ENCODE measurements around the gene CNTROB. TPM values are rescaled to one million over a fixed set of nuclear protein-coding genes. Genes with fewer than 3 reads are reported as not detected.
"Not testable (repeated sequence)": the region's sequence is repeated elsewhere in the genome, so short reads cannot be mapped to it uniquely, and the experiment has no call there.

CNTROB gene
- total RNA-seq, 1 experiment from 2014 or later, result 27.5 TPM

DNA sequence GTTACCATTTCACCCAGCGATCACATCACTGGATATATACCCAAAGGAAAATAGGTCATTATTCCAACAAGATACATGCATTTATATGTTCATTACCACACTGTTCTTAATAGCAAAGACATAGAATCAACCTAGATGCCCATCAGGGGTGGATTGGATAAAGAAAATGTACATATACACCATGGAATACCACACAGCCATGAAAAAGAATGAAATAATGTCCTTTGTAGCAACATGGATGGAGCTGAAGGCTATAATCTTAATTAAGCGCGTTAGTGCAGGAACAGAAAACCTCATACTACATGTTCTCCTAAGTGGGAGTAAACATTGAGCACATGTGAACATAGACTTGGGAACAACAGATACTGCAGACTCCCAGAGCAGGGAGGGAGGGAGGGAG, 18.6 kb downstream of the CNTROB start:
- TF ChIP-seq EZH2 (IDR thresholded peaks at IDR 0.05; ENCODE audit: low read length, unreplicated experiment), result no peak
- TF ChIP-seq EZH2phosphoT487 (IDR thresholded peaks at IDR 0.05; ENCODE audit: borderline replicate concordance, low read length), result no peak
- TF ChIP-seq, protein P1, sequence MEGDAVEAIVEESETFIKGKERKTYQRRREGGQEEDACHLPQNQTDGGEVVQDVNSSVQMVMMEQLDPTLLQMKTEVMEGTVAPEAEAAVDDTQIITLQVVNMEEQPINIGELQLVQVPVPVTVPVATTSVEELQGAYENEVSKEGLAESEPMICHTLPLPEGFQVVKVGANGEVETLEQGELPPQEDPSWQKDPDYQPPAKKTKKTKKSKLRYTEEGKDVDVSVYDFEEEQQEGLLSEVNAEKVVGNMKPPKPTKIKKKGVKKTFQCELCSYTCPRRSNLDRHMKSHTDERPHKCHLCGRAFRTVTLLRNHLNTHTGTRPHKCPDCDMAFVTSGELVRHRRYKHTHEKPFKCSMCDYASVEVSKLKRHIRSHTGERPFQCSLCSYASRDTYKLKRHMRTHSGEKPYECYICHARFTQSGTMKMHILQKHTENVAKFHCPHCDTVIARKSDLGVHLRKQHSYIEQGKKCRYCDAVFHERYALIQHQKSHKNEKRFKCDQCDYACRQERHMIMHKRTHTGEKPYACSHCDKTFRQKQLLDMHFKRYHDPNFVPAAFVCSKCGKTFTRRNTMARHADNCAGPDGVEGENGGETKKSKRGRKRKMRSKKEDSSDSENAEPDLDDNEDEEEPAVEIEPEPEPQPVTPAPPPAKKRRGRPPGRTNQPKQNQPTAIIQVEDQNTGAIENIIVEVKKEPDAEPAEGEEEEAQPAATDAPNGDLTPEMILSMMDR (conservative IDR thresholded peaks at IDR 0.05; ENCODE audit: low read depth, low read length), result no peak
- Histone ChIP-seq H3K79me2 (ENCODE audit: low read length) (no peaks in the 10 kb centered on the region), H3K4me2 (ENCODE audit: low read length) (no peak overlapping the region), H3K27ac (ENCODE audit: low read length) (no peak overlapping the region), H3K9ac (ENCODE audit: low read length) (no peak overlapping the region), H3K4me1 (ENCODE audit: insufficient read depth, low read length) (no peaks in the 10 kb centered on the region), H3K4me3 (ENCODE audit: low read length) (no peak overlapping the region), H3K36me3 (ENCODE audit: low read depth, low read length) (no peaks in the 10 kb centered on the region; the same call in none of the 2 replicates), H3F3A (ENCODE audit: low read length, unreplicated experiment) (no peaks in the 10 kb centered on the region), H3K9me3 (ENCODE audit: low read length) (no peaks in the 10 kb centered on the region), H4K20me1 (ENCODE audit: low read length) (no peaks in the 10 kb centered on the region), H3K27me3 (ENCODE audit: low read length) (no peaks in the 10 kb centered on the region), H3K9me2 (replicated peaks; ENCODE audit: low read length) (no peaks in the 10 kb centered on the region), H2AFZ (ENCODE audit: low read length) (no peak overlapping the region)
- intact Hi-C loops (cut with micrococcal nuclease), result no loop called here
- no TSS peak for BruUV-seq (replicated peaks)
- ATAC-seq (no peak), DNase-seq (no peak)
- POLR2A ChIA-PET (ENCODE audit: unreplicated experiment), result no interaction called here
- CTCF ChIA-PET, result no interaction called here

DNA sequence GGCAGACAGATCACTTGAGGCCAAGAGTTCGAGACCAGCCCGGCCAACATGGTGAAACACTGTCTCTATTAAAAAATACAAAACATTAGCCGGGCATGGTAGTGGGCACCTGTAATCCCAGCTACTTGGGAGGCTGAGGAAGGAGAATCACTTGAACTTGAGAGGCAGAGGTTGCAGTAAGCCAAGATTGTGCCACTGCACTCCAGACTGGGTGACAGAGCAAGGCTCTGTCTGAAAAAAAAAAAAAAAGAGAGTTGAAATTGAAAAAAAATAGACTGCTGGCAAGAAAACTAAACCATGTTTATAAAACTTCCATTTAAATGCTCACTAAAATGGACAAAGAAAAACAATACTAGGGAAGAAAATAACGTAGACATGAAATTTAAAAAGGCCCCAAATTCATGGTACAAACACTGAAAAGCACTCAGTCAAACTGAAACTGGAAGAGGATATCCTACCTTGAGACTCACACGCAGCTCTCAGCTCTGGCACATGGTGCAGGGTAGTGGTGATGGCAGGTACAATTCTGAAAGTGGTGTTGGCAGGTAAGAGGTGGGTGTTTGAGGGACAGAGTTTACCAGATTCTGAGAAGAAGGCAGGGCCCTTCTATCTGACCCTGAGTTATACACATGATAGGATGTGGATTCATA, 19.3 kb downstream of the CNTROB start:
- H3K79me2 ChIP-seq (ENCODE audit: low read length), result no peaks in the 10 kb centered on the region
- no peak for ATAC-seq
- no peak overlapping the region for H2AFZ ChIP-seq (ENCODE audit: low read length)
- no peaks in the 10 kb centered on the region; the same call in 1 of the 2 replicates for H3K36me3 ChIP-seq (ENCODE audit: low read depth, low read length)
- CTCF ChIA-PET, result no interaction called here
- no peak overlapping the region for H3K4me3 ChIP-seq (ENCODE audit: low read length)
- POLR2A ChIA-PET (ENCODE audit: unreplicated experiment), result no interaction called here
- H3K9me2 ChIP-seq (replicated peaks; ENCODE audit: low read length), result no peaks in the 10 kb centered on the region
- BruUV-seq (replicated peaks), result no TSS peak
- TF ChIP-seq EZH2 (IDR thresholded peaks at IDR 0.05; ENCODE audit: low read length, unreplicated experiment) (no peak), EZH2phosphoT487 (IDR thresholded peaks at IDR 0.05; ENCODE audit: borderline replicate concordance, low read length) (no peak)
- TF ChIP-seq, protein P1 (conservative IDR thresholded peaks at IDR 0.05; ENCODE audit: low read depth, low read length), result no peak
- DNase-seq, result no peak
- no peaks in the 10 kb centered on the region for H3K27me3 ChIP-seq (ENCODE audit: low read length)
- H3K9me3 ChIP-seq (ENCODE audit: low read length), result no peaks in the 10 kb centered on the region
- H3K4me2 ChIP-seq (ENCODE audit: low read length), result no peak overlapping the region
- no peaks in the 10 kb centered on the region for H3K4me1 ChIP-seq (ENCODE audit: insufficient read depth, low read length)
- no peak overlapping the region for H3K27ac ChIP-seq (ENCODE audit: low read length)
- intact Hi-C loops (cut with micrococcal nuclease), result no loop called here
- H3F3A ChIP-seq (ENCODE audit: low read length, unreplicated experiment), result no peaks in the 10 kb centered on the region
- H3K9ac ChIP-seq (ENCODE audit: low read length), result no peak overlapping the region
- H4K20me1 ChIP-seq (ENCODE audit: low read length), result no peaks in the 10 kb centered on the region

DNA sequence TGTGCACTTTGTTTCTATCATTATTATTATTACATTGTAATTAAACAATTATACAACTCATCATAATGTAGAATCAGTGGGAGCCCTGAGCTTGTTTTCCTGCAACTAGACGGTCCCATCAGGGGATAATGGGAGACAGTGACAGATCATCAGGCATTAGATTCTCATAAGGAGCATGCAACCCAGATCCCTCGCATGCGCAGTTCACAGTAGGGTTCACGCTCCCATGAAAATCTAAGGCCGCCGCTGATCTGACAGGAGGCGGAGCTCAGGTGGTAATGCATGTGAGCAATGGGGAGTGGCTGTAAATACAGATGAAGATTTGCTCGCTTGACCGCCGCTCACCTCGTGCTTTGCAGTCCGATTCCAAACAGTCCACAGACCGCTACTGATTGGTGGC, 21.3 kb downstream of the CNTROB start:
- H3K4me2 ChIP-seq (ENCODE audit: low read length); H3K79me2 ChIP-seq (ENCODE audit: low read length); intact Hi-C loops (cut with micrococcal nuclease); H3K27me3 ChIP-seq (ENCODE audit: low read length); BruUV-seq (replicated peaks); H3K9ac ChIP-seq (ENCODE audit: low read length); H3K9me2 ChIP-seq (replicated peaks; ENCODE audit: low read length); DNase-seq; H3K36me3 ChIP-seq (ENCODE audit: low read depth, low read length); H3F3A ChIP-seq (ENCODE audit: low read length, unreplicated experiment); POLR2A ChIA-PET (ENCODE audit: unreplicated experiment); ATAC-seq; H3K4me1 ChIP-seq (ENCODE audit: insufficient read depth, low read length); H4K20me1 ChIP-seq (ENCODE audit: low read length); H3K27ac ChIP-seq (ENCODE audit: low read length); H2AFZ ChIP-seq (ENCODE audit: low read length); H3K4me3 ChIP-seq (ENCODE audit: low read length); H3K9me3 ChIP-seq (ENCODE audit: low read length): not testable (repeated sequence)
- CTCF ChIA-PET, result interaction anchor here (0.6 kb wide), 1 partner anchor 10 kb away, joined by 14 read pairs; no protein-coding TSS in a partner anchor

Data from PC-3 (cell line).